NCI-H1694 treated with DMSO at 0.1 percent for 48 hours (cell line): ENCODE measurements around the gene DIAPH1.

Source experiments
- DNase-seq: peaks from one replicate; lab custom pipeline; 2025; lab: John Stamatoyannopoulos, UW

The DIAPH1 gene

DNA sequence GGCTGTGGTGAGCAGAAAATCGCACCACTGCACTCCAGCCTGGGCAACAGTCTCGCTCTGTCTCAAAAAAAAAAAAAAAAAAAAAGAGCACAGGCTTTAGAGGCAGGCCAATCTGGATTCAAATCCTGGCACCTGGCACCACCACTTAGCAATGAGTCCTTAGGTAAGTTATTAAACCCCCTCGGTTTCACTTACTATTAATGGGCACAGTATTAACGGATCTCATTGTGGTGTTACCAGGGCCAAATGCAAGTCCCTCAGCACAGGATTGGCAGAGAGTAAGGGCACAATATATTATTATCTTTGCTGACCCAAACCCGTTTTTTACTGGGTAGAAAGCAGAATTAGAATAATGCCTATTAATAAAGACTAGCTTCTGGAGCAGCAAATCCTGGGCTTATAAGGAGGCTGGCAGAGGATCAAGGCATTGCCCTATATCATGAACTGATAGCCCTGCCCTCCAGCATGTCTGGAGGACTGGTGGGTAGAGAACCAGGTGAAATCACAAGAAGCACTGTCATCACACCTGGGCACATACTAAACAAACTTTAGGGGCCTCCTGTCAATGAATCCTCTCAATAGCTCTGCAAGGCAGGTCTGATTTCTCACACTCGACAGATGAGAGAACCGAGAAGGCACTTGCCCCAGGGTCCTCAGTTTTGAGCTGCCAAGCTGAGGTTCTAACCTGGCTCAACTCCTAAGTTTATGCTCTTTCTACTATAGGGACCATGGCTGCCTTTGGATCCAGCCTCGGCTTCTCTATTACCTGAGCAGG, 112.2 kb downstream of the DIAPH1 start:
- DNase-seq = no peak

DNA sequence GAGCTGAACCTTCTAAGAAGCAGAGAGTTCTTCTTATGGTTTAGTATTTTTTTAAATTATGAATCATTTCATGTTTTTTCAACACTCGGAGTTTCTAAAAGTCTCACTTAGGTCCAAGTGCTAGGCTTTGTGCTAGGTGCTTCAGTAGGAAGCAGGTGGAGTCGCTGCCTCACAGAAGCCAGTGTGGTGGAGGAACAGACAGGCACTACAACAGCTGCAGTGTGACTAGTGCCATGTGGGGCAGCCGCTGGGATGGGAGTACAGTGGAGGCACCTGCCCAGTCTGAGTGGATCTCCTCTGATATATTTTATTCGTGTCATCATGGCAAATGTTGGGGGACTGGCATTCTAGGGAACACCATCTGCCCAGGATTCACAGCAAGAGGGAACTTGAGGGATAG, 114.6 kb downstream of the DIAPH1 start:
- peak; percentile 52 for DNase-seq

DNA sequence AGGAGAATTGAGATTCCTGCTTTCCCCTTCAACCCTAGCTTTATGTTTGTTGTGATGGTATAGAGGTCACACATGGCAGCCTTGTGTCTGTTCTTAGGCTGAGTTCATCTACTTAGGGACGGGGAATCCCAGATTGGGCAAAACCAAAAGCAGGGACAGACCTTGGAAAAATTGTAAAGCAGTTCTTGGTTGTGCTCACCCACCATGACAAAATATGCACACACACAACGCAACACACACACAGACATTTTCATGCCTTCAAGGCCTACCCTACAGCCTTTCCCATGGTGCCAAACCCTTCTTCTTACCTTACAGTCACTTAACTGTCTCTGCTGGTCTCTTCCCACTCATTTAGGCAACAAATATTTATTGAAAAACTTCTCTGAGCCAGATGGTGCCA, 115.1 kb downstream of the DIAPH1 start:
- no peak for DNase-seq

DNA sequence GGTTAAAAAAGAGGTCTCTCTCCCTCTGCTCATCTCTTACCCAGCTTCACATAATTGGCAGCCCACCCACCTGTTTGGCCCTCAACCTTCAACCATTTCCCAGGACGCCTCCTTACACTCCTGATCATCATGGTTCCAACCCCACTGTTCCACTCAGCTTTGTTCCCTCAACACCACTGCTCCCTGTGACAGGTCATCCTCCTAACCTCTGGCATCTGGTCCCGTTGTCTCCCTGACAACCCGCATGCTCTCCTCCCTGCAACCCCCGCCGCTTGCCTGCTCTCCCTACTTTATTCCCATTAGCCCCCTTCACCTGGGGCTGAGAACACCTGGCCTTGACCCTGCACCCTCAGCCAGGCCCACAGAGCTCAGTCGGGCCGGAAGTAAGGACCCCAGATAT, 117.0 kb downstream of the DIAPH1 start:
- DNase-seq = no peak

DNA sequence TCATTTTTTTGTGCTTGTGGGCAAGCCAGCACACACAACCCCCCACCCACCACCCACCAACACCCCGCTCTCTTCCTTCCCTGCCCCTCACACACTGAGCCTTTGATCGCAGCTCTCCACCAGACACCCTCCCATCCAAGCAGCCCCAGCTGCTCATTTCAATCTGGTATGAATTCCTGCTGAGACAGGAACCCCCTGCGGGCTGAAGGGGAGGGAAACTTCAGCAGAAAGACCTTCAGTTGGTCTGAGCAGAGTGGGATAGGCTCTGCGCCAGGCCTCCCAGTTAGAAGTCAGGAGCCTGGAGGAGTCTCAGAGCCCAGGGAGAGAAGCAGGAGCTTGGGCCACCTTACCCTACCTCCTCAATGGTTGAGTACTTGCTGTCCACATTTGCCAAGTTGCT, 122.8 kb downstream of the DIAPH1 start:
- DNase-seq = no peak

DNA sequence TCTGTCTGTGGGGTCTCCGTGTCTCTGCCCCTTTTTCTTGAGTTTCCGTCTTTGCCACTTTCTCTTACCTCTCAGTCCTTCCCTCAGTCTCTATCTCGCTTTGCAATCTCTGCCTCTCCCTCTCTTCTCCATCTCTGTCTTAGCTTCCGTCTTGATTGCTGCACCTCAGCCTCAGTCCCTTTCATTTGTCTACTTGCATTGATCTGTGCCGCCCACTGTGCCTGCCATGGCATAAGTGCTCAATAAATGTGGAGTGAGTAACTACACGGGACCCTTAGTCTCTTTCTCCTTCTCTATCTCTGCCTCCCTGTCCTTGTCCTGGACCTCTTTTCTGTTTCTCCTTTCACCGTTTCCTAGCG, 123.4 kb downstream of the DIAPH1 start:
- DNase-seq = no peak

DNA sequence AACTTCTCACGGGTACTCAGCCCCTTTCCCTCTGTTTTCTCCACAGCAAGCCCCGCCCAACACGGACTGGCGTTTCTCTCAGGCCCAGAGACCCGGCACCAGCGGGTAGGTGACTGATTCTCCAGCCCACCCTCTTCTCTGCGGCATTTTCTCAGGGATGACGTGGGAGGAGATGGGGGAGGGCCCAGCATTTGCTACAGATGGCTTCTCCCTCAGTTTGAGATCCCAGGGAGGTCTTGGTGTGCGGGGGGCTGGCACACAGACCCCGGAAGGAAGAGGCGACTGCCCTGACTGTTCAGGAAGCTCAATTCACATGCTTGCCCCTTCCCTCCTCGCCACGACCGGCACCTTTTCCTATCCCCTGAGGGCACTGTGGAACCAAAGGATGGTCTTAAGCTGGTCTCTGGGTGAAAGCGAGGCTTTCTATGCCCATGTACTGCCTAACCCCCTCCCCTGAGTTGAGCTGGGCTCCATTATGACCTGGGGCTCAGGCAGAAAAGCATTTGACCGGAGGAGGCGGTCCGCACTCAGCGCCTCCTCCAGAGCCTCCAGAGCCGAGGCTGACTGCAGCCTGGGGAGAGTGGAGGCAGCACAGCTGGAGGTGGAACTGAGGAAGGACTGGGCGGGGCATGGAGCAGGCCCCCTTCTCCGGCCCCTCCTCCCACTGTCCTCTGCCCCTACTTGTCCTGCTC, 123.9 kb downstream of the DIAPH1 start:
- DNase-seq = no peak

DNA sequence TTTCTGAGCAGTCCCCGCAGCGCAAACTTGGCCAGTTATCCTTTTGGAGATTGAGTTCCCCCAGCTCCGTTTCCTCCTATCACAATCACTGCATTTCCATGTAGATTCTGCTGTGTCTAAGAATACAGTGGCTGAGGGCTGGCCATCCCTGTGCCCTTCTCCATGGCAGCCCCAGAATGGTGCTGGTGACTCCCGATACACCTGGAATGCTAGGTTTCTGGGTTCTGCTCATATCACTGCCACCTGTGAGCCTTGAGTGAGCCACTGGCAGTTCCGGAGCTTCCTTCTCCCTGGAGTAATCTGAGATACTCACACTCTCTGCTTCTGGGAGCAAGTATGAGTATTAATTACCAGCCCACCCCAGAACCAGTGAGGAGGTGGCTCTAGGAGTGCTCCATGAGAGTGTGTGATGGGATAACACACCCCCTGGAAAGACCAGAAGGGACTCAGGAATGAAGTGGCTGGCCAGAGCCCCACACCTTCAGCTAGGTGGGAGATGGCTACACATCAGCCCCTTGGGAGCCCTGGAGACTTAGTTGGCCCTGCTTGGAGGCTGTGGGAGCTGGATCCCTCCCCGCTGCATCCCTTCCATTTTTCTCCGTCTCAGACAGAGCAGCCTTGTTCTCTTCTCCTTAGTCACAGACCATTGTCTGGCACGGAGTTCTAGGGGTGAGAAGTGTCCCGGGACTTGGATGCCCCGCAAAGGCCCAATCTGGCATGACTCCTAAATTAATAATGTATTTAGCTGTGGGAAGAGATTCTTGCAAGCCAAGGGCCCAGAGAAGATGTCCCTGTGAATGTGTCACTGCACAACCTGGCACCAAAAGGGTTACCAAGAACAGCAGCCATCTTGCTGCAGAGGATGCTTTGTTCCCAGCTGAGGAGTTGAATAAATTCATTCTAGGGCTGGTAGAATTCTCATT, 125.0 kb downstream of the DIAPH1 start:
- no peak for DNase-seq

DNA sequence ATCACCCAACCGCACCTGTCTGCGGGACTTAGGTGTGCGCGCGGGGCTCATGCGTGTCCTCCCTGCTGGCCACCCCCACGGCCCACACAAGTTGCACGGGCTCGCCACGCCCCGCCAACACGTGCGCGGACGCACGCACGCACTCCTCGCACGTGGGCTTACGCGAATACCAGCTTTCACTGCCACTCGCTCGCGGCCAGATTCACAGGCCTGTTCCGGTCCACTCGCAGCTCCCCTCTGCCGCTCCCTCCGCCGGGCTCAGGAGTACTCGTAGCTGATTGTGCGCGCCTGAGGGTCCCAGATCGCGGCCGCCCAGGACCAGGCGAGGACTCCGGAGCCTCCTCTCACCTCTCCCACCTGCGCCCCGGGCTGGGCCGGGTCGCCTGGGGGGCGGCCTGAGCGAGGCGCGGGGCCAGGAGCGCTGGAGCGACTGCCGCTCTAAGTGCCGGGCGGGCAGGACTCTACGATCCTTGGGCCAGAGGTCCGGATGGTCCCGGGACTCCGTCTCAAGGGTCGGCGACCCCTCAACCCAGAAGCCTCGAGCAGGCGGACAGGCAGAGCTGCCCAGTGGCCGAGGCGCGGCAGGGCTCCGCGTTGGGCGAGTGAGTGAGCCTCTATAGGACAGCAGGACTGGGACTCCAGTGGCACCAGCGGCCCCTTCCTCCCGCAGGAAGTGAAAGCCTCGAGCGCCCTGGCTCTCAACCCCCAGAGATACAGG, 126.5 kb downstream of the DIAPH1 start:
- no peak for DNase-seq

DNA sequence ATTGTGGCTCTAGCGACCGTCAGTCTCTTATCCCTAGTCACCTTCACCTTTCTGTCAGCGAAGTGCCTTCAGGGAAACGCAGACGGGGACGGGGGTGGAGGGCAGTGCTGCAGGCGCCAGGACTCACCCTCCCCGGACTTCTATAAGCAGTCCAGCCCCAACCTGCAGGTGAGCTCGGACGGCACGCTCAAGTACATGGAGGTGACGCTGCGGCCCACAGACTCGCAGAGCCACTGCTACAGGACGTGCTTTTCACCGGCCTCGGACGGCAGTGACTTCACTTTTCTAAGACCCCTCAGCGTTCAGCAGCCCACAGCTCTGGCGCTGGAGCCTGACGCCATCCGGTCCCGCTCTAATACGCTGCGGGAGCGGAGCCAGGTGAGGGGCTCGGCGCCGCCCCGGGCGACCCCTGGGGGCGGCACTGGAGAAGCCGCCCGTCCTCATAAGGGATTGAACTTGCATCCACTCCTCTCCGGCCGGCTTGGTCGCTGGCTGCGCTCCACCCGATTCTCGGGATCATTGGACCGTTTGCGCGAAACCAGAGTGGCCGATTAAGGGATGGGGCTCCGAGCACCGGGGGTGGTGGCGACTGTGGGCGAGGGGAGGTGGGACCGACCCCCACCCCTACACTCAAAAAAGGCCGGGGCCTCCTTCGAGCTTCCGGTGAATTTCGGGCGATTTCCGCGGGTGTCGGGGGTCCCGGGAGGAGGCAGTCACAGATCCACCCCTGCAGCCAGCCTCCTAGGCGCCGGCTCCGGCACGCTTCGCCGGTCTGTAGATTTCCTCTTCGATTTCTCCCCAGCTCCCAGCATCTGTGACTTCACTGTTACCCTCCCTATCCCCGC, 127.3 kb downstream of the DIAPH1 start:
- no peak for DNase-seq

DNA sequence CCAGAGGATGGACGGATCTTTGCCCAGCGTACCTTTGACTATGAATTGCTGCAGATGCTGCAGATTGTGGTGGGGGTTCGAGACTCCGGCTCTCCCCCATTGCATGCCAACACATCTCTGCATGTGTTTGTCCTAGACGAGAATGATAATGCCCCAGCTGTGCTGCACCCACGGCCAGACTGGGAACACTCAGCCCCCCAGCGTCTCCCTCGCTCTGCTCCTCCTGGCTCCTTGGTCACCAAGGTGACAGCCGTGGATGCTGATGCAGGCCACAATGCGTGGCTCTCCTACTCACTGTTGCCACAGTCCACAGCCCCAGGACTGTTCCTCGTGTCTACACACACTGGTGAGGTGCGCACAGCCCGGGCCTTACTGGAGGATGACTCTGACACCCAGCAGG, 128.0 kb downstream of the DIAPH1 start:
- DNase-seq = no peak

DNA sequence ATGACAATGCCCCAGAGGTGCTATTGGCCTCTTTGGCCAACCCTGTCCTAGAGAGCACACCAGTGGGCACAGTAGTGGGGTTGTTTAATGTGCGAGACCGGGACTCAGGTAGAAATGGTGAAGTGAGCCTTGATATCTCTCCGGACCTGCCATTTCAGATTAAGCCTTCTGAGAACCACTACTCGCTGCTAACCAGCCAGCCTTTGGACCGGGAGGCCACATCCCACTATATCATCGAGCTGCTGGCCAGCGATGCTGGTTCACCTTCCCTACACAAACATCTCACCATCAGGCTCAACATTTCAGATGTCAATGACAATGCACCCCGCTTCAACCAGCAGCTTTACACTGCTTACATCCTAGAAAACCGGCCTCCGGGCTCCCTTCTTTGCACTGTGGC, 128.5 kb downstream of the DIAPH1 start:
- no peak for DNase-seq

DNA sequence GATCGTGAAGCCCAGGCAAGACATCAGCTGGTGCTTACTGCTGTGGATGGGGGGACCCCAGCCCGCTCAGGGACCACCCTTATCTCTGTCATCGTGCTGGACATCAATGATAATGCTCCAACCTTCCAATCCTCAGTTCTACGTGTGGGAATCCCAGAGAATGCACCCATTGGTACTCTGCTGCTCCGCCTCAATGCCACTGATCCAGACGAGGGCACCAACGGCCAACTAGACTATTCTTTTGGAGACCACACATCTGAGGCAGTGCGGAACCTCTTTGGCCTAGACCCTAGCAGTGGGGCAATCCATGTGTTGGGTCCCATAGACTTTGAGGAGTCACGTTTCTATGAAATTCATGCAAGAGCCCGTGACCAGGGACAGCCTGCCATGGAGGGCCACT, 129.0 kb downstream of the DIAPH1 start:
- no peak for DNase-seq

DNA sequence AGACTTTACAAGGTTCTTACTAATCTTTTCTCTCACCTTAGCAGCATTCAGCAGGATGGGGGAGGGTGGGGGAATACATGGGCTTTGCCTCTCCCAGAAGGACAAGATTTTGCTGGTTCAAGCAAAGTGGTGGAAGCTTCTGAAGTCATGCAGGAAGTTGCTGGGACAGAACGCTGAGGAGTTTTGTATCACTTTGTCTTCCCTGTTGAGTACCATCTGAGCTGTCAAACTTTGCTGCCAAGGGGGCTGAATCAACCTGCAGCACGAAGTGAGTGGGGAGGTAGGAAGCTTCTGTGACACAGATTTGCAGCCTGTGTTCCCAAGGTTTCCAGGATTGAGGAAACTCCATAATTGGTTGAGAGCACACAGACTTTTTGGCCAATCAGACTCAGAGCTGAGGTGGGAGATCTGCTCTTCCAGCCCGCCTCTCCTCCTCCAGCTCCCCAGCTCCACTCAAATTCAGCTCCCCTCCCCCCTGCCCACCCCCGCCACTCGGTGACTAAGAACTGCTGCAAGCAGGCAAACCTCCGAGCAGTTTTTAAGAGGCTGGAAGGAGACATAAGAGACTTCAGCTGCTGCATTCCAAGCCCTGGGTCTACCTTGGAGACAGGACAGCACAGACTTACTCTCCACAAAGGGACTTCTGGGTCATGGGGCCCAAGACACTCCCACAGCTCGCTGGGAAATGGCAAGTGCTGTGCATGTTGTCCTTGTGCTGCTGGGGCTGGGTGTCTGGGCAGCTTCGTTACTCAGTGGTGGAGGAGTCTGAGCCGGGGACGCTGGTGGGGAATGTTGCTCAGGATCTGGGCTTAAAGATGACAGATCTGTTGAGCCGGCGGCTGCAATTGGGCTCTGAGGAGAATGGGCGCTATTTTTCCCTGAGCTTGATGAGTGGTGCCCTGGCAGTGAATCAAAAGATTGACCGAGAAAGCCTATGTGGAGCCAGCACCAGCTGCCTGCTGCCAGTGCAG, 129.9 kb downstream of the DIAPH1 start, which contains the start of gene PCDHGC5:
Gene PCDHGC5 (plus strand): TSS at position 491 of the 971 bp plus-strand sequence. CDS start 160 bp downstream, at position 651.
- no peak for DNase-seq

DNA sequence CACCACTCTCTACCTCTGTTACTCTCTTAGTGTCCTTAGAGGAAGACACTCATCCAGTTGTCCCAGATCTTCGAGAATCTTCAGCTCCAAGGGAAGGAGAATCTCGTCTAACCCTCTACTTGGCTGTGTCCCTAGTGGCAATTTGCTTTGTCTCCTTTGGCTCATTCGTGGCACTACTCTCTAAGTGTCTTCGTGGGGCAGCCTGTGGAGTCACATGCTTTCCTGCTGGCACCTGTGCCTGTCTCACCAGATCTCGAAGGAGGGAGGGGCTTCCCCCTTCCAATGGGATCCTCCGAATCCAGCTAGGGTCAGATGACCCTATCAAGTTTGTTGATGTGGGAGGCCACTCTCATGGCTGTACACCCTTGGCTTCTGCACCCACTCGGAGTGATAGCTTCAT, 131.7 kb downstream of the DIAPH1 start:
- DNase-seq = no peak

DNA sequence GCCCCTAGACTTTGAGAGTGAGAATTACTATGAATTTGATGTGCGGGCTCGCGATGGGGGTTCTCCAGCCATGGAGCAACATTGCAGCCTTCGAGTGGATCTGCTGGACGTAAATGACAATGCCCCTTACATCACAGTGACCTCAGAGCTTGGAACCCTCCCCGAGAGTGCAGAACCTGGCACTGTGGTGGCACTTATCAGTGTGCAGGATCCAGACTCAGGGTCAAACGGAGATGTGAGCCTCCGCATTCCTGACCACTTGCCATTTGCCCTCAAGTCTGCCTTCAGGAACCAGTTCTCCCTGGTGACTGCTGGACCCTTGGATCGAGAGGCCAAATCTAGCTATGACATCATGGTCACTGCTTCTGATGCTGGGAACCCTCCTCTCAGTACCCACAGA, 132.7 kb downstream of the DIAPH1 start:
- no peak for DNase-seq

DNA sequence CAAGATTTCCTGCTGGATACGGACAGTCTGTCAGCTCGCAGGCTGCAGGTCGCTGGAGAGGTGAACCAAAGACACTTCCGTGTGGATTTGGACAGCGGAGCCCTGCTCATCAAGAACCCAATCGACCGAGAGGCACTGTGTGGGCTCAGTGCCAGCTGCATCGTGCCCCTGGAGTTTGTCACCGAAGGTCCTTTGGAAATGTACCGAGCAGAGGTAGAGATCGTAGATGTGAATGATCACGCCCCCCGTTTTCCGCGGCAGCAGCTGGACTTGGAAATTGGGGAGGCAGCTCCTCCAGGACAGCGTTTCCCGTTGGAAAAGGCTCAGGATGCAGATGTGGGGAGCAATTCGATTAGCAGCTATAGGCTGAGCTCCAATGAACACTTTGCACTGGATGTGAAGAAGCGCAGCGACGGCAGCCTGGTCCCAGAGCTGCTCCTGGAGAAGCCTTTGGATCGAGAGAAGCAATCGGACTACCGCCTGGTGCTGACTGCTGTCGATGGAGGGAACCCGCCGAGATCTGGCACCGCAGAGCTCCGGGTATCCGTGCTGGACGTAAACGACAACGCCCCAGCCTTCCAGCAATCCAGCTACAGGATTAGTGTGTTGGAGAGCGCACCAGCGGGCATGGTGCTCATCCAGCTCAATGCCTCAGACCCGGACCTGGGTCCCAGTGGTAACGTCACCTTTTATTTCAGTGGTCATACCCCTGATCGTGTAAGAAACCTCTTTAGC, 133.3 kb downstream of the DIAPH1 start:
- DNase-seq = no peak

DNA sequence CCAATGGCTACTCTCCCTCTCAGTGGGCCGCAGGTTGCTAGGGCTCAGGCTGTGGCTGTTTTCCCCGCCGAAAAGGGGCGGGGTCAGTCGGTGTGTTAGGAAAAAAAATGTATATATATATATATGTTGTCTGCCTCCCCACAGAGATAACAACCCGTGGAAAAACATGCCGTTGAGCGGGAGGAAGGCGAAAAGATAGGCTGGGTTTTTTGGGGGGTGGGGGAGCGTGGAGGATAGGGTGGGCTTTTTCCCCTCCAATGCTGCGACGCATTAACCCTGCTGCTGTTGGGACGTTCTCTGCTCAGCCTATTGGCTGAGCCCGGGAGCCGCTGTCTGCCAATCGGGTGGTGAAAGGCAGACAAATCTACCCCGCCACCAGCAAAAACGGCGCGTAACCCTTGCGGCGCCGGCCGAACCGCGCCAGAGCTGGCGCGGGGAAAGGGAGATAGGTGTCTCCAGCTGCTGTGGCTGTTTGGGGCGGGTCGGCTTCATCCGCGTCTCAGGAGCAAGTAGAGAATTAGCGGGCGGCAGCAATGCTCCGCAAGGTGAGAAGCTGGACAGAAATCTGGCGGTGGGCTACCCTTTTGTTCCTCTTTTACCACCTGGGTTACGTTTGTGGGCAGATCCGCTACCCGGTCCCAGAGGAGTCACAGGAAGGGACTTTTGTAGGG, 134.0 kb downstream of the DIAPH1 start, which contains the start of gene PCDHGC4:
Gene PCDHGC4 (plus strand): TSS at position 390 of the 671 bp plus-strand sequence. CDS start 144 bp downstream, at position 534.
- no peak for DNase-seq

DNA sequence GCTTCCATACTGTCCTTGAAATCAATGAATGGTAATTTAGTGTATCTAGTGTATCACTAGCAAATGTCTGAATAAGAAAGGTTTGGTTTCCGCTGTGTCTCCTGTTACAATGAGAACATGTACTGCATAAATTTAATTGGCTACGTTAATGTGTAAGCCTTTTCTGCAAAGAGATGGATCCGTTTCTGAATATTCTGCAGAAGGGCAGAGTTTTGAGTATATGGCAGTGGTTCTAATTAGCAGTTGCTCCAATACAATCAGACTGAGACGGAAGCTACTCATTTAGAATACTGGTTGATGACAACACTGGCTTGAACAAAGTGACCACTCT, 134.5 kb downstream of the DIAPH1 start:
- no peak for DNase-seq
